RCC 7860 (cell line): Measurements from ENCODE around the gene TMEM89.

Source experiments
- DNase-seq: peaks from one replicate; pipeline ENCODE4 v3.0.0-alpha.2; 2015; ENCODE audit warnings: low spot score
- FAIRE-seq: peaks from 2 replicates; lab custom pipeline; 2012; peaks lifted over from hg19 to GRCh38; lab: Jason Lieb, UNC

Gene TMEM89

DNA sequence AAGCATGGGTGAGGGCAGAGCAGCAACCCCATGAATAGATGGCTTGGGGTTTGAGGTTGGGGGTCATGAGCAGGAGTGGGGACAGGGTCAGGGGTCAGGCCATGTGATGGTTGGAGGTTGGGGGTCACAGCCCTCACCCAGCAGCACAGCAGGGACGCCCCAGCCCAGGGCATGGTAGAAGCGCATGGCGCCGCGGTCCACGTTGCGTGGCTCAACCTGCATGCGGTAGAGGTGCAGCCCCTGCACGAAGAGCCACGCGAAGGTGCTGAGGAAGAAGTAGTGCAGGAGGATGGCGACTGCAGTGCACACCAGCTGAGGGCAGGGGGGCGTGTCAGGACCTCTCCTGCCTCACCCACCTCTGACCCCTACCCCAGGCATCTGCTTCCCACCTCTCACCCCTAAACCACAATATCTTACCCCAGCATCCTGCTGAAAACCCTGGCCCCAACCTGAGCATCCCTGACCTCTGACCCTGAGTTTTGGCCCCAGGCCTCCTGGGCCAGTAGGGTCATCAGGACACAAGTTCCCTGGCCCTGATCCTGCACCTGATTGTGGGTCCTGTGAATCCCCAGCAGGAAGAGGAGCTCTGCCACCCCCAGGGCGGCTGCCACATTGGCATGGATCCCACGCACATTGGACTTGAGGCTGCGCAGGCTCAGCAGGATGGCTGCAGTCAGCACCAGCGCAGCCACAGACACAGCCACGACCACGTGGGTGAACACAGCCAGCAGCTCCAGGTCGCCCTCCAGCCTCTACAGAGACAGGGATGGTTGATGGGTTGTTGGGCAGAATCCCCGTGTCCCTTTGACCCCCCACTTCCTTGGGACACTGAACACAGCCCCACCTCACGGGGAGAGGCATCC lies 23.6 kb upstream of the TMEM89 start:
- no peak for FAIRE-seq
- no peak for DNase-seq

DNA sequence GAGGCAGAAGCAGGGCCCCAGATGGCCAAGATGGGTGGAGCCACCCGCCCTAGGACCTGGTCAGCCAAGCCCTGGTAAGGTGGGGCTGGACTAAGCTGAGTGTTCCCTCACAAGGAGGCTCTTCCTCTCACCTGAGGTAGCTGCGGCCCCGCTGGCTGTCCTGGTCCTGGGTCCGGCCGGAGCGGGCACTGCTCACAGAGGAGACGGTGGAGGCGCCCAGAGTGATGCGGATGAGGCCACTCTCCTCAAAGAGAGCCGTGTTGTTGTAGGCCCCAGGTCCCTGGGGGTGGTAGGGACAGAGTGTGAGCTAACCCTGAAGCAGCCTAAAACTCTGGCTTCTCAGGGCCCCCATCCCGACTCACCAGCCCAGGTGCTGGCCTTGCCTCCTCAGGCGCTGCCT lies 21.0 kb upstream of the TMEM89 start:
- DNase-seq, result no peak
- no peak for FAIRE-seq

DNA sequence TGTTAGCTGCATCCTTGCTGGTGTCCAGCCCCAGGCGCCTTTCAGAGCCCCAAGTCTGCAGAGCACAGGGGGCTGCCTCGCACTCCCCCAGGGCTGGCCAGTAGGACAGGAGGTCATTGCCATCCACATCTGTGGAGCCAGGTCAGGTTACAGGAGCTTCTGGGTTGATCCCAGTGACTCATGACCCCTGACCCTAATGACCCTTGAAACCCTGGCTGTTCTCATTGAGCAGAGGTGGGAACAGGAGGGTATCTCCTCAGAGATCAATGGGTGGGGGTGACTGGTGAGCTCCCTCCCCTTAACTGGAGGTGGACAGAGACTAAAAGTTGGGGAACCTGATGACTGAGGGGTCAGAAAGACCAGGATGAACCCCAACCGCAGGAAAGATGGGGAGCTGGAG lies 19.8 kb upstream of the TMEM89 start:
- no peak for FAIRE-seq
- DNase-seq, result no peak

- FAIRE-seq, result no peak
- DNase-seq, result no peak
These were observed 18.5 kb upstream of the TMEM89 start for GRCh38 chr3:48639944-48640606.

GRCh38 chr3:48637305-48637704 lies 15.7 kb upstream of the TMEM89 start:
- FAIRE-seq (no peak), DNase-seq (no peak)

DNA sequence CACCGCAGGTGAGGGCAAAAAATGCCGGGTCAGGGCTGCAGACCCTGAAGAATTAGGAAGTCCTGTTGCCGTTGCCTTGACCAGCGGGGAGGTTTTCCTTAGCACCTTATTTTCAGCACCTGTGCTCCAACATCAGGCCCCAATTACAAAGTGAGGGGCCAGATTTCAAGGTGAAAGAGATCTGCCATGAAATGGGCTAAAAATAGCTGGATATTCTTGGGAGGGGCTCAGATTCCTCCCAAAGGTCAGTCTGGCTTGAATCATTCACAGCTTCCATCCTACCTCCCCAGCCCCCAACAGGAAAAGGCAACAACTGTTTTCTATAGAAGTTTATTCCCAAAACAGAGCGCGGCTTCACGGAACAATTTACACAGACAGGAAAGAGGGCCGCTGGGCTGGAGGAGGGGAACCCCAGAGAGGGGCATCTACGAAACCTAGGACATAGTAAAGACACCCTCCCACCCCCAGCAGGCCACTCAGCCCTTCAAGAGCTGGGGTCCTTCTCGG lies 14.6 kb upstream of the TMEM89 start:
- DNase-seq, result no peak
- FAIRE-seq, result no peak

GRCh38 chr3:48635222-48636021 lies 13.9 kb upstream of the TMEM89 start, which contains the start of gene SLC26A6:
TSS of gene SLC26A6 (minus strand) at chr3:48635461. CDS start at chr3:48635393, 68 bp downstream.
- FAIRE-seq (peak; percentile 77), DNase-seq (peak; percentile 87)

- DNase-seq, result peak; percentile 49
These were observed 13.2 kb upstream of the TMEM89 start for GRCh38 chr3:48634661-48635221.

DNA sequence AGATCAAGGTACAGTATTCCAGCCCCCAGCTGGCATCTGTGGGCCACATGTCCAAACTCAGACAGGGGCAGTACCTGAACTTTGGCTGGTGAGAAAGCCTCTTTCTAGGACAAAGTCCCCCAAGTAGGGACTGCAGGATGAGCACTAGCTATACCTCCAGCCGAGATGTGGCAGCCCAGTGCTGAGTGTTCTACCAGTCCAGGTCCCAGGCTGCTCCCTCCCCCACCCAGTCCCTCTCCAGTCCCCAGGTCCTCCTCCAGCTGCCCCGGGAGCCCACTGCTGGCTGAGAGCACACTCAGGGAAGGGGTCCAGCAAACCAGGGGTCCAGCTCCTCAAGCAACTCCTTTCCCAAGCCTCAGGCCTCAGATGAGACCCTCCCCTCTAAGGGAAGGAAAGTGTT lies 12.2 kb upstream of the TMEM89 start:
- FAIRE-seq (no peak), DNase-seq (no peak)

More at GRCh38 chr3:48634661-48635221, 13.2 kb upstream of the TMEM89 start:
- no peak for FAIRE-seq

- DNase-seq (no peak), FAIRE-seq (no peak)
These were observed 11.7 kb upstream of the TMEM89 start for GRCh38 chr3:48633256-48633655.

GRCh38 chr3:48631516-48632448 lies 10.2 kb upstream of the TMEM89 start:
- no peak for FAIRE-seq

GRCh38 chr3:48630833-48631232 lies 9.3 kb upstream of the TMEM89 start:
- FAIRE-seq, result no peak
- no peak for DNase-seq

More at GRCh38 chr3:48631516-48632448, 10.2 kb upstream of the TMEM89 start:
- no peak for DNase-seq

GRCh38 chr3:48630407-48630806 lies 8.8 kb upstream of the TMEM89 start:
- FAIRE-seq, result no peak

GRCh38 chr3:48629894-48630293 lies 8.3 kb upstream of the TMEM89 start:
- FAIRE-seq, result no peak
- no peak for DNase-seq

More at GRCh38 chr3:48630407-48630806, 8.8 kb upstream of the TMEM89 start:
- no peak for DNase-seq

GRCh38 chr3:48628277-48629017 lies 6.9 kb upstream of the TMEM89 start:
- no peak for FAIRE-seq
- DNase-seq, result no peak

GRCh38 chr3:48625600-48625999 lies 4.0 kb upstream of the TMEM89 start:
- no peak for FAIRE-seq
- no peak for DNase-seq

DNA sequence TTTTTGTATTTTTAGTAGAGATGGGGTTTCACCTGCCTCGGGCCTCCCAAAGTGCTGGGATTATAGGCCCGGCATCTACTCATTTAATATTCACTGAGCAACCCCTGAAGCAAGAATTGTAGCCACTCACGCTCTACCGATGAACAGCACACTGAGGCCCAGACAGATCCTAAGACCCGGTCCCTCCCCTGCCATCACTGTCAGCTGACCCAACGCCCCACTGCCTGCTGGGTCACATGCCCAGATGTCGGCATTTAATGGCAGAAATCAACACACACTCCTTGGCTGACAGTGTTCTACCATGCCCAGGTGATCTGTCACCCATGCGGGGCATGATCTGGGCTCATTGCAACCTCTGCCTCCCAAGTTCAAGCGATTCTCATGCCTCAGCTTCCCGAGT lies 3.2 kb upstream of the TMEM89 start:
- FAIRE-seq (no peak), DNase-seq (no peak)

GRCh38 chr3:48623851-48624547 lies 2.4 kb upstream of the TMEM89 start:
- FAIRE-seq (no peak), DNase-seq (no peak)
